Renal cortex interstitium (tissue), 15 donors: ENCODE measurements around the gene SYNC. TPM values are rescaled to one million over a fixed set of nuclear protein-coding genes. Genes with fewer than 3 reads are reported as not detected.
A peak's percentile ranks its signal among the peaks of the same experiment; 100 is the strongest.

ENCODE experiments used
- DNase-seq, 11 donors: peaks; one replicate each; pipeline ENCODE4 v3.0.0-alpha.2; 2013; ENCODE audit warnings: low read depth in 9 of 11, low spot score in 4 of 11; ENCODE audit errors: extremely low read depth in 1 of 11
- long read RNA-seq, 16 experiments: transcript quantifications; one replicate each; lab custom pipeline, GENCODE V29; 2026
- polyA plus RNA-seq, 3 donors: library from polyadenylated mRNA; unstranded; fragments of 120-200 nt; gene quantifications; one replicate each; pipeline ENCODE4 v1.2.1, GENCODE V29; 2013; ENCODE audit not compliant: insufficient read length in 3 of 3

The SYNC gene
- polyA plus RNA-seq: 1 to 10 TPM; 1.3 to 2.0 (median 1.8) TPM
- long read RNA-seq, donor 1: 0 reads
- long read RNA-seq, donor 2: 0 reads
- long read RNA-seq, donor 3: 0 reads
- long read RNA-seq, donor 4: 0 reads
- long read RNA-seq, donor 5: 0 reads
- long read RNA-seq, donor 6, partial matches to known transcripts: 228 of 235 reads
- long read RNA-seq, donor 6, other reads (novel, unspliced or antisense): 7 of 235 reads
- long read RNA-seq, donor 7, partial matches to known transcripts: 5 of 6 reads
- long read RNA-seq, donor 7, other reads (novel, unspliced or antisense): 0 of 6 reads
- long read RNA-seq, donor 8: 0 reads
- long read RNA-seq, donor 9, partial matches to known transcripts: 0 of 1 reads
- long read RNA-seq, donor 9, other reads (novel, unspliced or antisense): 0 of 1 reads
- long read RNA-seq, donor 10: 0 reads
- long read RNA-seq, donor 11, partial matches to known transcripts: 0 of 1 reads
- long read RNA-seq, donor 11, other reads (novel, unspliced or antisense): 0 of 1 reads
- long read RNA-seq, donor 12: 0 reads
- long read RNA-seq, donor 13: 0 reads
- long read RNA-seq, donor 14: 0 reads
- long read RNA-seq, donor 15: 0 reads
- long read RNA-seq, donor 16, partial matches to known transcripts: 0 of 1 reads
- long read RNA-seq, donor 16, other reads (novel, unspliced or antisense): 0 of 1 reads

DNA sequence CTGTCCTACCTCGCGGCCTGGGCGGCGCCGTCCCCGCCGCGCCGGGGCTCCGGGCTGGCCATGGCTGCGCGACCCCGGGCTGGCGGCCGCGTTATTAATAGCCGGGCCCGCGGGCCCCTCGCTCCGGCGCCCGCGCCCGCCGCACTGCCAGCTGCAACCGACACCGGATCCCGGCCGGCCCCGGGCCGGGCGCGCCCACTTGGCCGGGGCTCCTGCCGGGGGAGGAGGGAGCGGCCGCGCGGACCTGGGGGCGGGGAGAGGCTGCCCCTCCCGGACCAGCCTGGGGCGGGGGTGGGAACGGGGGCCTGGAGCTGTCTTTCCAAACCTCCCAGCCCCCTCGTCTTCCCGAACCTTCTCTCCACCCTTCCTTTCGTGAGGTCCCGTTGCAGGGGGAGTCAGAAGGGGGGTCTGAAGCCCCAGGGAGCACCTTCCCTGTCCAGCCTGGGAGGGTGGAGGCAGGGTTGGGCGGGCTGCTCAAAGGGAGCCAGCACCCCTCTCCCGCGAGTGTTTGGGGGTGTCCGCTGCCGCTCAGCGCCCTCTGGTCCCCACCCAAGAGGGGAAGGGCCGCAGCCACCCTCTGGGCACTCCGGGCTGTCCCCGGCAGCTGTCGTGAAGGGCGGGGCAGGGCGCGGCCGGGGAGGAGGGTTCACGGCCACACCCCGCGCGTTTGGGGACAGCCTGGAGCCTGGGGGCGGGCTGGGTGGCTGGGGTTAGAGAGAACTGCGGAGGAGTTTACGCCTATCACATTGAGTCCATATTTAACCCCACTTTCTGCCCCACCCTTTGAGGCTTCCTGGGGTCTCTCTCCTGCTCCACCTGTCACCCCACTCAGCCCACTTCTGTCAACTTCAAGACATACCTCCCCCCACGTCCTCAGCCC lies at the start of gene SYNC:
Gene SYNC, minus strand, starts transcription at position 172 of the 880 bp plus-strand sequence. Its CDS starts 110 bp downstream, at position 62.
- peak in 1 of 11 donors; percentile 33 for DNase-seq

DNA sequence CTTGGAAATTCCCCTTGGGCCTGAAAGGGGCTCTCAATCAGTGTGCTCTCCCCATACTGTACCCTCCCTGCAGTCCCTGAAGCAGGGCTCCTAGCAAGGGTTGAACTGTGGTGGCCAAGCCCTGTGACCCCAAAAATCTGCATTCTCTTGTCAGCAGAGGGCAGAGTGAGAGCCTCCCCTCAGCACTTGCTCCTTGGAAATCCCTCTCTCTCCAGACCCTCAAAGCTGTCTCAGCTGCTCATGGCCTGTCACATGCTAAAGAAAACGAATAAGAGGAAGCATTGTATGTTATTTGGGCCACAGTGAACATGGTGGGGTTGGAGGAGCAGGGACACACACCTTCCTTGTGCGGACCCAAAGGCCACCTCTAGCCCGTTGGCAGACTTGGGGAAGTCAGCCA lies 47.2 kb upstream of the SYNC start:
- no peak for DNase-seq

DNA sequence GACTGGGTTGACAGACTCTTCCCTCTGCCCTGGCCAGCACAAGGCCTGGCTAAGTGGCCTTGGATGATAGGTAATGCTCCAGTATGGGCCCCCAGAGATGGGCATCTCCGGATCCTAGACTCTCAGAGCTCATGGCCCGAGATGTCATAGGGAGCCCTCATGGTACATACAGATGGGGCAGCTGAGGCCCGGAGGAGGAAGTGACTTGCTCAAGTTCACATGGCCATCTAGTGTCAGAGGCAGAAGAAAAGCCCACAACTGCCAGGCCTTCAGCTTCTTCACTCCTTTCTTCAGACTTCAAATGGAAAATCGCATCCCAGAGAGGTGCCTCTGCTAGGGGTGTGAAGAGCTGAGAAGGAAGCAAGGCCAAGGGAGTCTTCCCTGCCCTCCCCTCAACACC lies 46.8 kb upstream of the SYNC start:
- no peak for DNase-seq

DNA sequence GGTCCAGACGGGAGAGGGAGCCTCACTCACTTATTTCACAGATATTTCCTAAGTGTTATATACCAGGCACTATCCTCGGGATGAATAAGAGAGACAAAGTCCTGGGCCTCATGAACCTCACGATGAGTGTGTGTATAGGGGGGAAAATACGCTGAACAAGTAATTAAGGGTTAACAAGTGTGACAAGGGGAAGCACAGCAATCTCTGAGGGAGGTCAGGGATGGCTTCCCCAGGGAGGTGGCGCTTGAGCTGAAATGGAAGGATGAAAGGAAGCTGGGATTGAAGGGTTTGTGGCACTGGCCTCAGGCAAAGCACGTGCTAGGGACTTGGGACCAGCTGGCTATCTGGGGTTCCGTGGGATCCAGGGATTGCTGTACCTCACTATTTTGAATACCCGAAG lies 46.4 kb upstream of the SYNC start:
- DNase-seq: no peak

DNA sequence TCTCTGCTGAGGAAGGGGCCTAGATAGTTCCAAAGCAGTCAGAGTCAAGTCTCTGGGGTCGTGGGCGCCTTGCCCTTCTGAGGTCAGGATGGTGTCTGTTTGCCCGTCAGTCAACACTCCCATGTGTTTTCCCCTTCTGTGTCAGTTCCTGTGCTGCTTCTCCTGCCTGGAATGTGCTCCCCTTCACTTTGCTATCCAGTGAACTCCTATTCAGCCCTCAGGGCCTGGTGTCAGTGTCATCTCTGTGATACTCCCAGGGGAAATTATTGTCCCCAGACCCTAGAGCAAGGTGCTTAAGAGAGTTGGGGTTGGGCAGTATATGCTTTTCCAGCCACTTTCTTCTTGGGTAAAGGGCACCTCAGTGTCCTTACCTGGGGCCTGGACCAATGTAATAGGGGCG lies 45.8 kb upstream of the SYNC start:
- DNase-seq: no peak

DNA sequence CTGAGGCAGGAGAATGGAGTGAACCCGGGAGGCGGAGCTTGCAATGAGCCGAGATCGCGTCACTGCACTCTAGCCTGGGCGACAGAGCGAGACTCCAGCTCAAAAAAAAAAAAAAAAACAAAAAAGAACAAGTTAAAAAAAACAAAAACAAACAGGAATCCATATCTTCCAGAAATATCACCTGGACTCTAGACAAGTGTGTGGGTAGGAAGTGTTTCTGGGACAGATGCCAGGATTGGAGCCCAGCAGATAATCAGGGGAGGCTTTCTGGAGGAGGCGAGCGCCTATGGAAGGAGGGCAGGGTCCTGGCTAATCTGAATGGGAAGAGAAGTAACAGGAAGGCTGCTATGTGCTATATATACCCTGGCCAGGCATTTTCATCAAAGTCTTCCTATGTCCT lies 43.6 kb upstream of the SYNC start:
- no peak for DNase-seq

DNA sequence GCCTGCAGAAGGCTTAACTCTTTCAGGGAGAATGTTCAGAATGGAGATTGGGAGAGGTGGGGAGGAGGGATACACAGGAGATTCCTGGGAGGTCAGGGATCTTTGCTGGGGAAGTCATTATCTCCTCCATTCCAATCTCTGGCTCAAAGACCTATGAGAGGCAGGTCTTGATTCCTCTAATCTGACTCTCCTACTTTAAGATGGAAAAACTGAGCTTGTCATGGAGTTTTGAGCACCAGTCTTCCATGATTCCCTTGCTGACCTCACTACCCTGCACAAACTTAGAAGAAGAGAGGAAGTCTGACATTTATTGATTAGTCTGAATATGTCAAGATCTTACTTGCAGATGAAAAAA lies 41.5 kb upstream of the SYNC start:
- no peak for DNase-seq

DNA sequence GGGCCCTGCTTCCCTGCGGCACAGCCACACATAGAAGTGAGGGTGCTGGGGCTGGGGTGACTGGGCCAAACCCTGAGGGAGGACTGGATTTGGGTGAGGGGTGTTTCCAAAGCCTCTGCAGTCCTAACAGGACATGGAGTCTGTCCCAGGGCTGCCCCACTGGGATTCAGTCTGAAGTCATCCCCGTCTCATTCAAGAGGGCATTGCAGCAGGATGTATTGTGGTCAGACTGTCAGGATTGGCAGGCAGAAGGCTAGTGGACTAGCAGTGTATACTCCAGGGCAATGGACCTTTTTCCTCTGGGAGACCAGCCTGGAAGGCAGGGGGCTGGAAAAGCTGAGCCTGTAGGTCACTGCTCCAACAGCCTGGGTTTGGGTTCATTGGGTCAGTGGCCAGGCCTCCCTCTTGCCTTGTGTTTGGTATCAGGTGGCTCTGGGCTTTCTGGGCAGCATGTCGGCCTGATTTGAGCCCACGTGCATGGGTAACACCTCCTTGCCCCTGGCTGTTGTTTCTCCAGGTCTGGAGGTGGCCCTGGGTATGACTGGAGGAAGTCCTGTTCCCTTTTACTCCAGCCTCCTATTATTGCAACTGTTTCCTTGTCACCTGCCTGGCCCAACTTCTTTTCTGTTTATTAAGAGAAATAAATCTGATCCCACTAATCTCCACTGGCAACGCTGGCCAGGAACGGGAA lies 41.0 kb upstream of the SYNC start:
- no peak for DNase-seq

DNA sequence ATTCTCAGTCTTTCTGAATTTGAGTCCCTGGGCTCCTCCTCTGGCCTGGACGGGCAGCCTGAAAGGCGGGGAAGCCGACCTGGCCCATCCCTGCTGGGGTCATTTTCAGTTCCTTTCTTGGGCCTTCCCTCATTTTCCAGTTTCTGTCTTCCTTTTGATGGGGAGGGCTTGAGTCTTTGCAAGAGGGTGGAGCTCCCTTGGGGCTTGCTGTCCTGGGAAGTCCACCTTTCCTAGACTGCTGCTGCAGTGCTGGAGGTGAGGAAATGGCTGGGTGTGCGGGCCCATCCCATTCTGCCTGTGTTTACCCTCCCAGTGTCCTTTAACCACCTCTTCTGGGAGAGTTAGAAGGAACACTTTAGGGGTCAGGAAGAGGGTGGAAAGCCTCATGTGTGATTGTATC lies 40.4 kb upstream of the SYNC start:
- DNase-seq: no peak

DNA sequence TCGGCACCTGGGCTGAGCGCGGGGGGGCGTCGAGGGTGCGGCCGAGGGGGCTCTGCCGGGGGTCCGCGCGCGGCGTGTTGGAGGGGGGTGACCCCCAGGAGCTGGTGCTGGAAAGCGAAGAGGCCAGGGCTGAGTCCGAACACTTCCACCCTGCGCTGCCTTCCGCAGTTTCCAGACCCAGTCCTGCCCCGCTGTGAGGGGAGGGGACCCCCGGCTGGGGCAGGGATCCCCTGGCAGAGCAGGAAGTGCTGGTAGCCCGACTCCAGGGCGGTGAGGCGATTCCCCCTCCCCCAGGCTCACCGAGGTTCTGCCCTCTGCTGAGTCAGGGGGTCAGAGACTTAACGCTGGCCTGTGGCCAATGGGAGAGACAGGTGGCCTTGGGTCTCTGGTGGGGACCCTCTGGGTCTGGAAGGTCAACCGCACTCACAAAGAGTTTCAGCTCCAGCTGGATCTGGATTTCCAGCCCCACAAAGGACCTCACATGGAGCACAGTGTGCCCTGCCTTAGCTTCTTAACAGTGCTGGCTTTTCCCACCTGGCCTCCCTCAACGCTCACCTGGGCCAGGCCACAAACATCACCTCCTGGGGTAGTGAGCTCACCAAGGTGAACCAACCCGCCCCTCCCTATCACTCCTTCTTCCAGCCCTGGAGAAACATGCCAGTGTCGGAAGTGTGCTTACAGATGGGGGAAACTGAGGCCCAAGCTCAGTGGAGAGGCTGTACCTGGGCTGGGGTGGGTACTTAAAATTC lies 39.8 kb upstream of the SYNC start:
- peak in 1 of 11 donors; percentile 33 for DNase-seq

DNA sequence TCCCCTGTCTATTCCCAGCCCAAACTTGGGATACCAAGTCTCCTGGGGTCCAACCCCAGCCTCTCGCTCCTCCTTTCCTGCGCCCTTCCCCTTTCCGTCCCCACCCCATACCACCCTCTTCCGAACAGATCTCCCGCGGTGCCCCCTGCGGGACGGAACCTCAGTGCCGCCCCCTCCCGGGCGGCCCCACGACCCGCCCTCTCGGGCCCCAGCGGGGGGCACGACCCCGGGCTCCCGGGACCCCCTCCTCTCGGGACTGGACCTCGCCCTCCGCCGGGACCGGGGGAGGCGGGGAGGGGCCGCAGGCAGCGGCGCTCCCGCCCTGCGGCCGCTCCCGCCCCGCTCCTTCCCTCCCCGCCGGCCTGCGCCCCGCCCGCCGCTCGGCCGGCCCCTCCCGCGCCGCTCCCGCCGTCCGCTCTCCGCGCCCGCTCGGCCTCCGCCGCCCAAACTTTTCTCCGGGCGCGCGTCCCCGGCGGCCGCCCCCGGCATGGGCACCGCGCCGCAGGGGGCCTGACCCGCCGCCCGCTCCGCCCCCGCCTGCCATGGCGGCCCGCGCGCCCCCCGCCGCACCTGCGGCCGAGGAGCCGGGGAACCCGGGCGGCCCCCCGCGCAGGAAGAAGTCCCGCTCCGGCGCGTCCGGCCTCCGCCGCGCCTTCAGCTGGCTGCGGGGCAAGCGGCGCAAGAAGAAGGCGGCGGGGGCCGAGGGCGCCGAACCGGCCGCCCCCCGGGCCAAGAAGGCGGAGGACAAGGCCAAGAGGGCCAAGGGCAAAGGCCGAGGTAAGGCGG lies 39.0 kb upstream of the SYNC start:
- DNase-seq: no peak

DNA sequence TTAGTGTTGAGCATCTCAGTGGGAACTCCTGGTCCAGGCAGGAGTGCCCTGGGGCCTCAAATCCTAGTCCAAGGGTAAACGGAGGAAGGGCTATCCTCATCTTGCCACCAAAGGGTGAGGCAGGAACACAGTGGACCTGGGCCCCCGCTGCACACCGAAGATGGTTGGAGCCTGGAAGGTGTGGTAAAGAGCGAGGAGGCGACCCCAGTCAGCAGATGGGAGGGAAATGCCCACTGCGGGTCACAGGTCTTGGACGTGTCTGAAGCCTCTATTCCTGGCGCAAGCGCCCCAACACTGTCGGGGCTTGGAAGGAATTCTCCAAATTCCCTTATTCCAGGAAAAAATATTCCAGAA lies 38.5 kb upstream of the SYNC start:
- no peak for DNase-seq

DNA sequence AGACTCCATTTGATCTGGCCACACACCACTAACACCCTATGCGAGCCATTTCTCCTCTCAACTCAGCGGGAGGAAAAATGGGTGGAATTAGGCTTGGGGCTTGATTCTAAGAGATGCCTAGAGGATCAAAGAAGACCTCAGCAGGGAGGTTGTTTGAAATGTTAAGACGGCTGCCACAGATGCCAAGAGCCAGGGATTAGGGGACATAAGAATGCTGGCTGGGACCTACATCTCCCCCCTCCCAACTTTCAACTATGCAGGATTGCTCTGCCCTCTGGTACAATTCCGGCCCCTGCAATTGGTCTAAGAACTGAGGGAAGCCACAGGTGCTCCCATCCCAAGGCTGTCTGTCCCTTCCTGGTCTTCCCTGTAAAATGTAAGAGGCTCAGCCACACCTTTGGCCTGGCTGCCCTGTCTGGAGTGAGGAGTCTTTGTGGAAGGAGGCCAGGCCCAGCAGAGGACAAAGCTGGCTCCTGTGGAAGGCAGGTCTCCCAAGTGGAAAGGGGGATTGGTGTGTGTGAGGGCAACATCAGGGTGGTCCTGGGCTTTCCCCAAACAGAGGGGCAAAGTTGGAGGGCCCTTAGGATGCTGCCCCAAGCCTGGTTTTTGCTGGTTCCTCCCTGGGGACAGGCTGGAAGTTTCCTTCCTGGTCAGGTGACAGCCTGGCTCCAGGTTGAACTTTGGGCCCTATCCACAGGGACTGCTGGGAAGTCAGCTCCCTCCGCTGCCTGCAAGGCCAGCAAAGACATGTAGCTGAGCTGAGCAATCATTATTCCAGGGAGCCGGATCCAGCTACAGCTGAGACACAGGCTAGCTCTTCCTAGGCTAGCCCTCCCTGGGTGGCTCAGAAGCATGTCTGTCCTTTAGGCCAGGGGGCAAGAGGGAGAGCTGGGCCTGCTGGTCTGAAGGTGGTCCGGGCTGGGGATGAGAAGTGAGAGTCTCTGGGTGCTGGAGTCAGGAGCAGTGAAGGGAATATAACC lies 34.5 kb upstream of the SYNC start:
- DNase-seq: no peak

DNA sequence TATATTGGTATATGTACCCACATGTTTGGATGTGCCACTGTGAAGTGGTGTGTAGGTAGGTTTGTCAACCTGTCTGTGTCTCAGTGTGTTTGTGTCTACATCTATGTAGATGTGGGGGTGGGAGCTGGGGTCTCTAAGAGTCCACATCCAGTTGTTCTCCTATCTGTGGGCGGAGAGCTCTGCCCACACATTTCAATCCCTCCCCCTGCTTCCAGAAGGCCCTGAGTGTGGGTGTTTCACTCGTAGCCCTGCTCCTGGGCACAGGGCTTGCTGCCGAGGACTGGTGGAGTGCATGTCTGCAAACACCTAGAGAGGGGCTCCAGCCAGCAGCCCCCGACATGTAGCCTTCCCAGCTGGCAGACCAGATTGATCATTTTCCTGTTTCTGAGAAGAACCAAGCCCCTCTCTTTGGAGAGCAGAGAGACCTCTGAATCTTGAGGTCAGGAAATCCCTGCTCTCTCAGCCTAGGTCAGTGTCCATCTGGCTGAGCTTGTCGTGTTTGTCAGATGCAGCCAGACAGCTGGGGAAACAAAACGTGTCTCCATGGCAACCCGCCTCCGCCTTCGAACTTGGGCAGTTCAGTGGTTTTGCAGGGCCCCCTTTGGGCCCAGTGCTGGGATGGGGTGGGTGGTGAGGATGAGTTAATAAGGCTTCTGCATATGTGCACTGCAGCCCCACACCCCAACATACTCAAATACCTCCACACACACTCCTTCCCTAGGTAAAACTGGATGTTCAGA lies 31.2 kb upstream of the SYNC start:
- no peak for DNase-seq

DNA sequence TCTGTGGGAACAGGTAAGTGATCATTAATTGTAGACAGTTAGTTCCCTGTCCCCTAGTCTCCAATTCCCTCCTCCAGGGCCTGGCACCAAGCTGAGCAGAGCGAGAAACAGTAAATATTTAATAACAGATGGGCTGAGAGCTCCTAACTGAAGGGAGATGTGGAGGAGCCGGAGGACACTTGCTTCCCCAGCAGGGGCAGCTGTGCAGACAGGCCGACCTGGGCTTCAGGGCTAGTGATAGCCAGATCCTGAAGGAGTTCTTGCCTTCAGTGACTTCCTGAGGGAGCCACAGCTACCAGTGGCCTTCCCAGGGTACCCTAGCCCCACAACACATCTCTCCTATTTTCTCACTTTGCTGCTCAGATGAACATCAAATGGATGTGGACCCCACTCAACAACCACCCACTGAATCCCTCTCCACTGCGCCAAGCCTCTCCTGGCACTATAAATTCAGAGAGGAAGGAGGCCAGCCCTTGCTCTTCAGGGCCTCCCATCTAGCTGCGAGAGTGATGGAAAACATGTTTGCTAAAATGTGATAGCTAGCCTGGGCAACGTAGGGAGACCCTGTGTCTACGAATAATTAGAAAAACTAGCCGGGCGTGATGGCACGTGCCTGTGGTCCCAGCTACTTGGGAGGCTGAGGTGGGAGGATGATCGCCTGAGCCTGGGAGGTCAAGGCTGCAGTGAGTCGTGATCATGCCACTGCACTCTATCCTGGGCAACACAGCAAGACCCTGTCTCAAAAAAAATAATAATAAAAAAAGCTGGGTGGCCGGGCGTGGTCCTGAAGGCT lies 26.9 kb upstream of the SYNC start:
- DNase-seq: no peak
